Measurements from ENCODE around the gene TM9SF4. TPM values are rescaled to one million over a fixed set of nuclear protein-coding genes. Genes with fewer than 3 reads are reported as not detected.

TM9SF4 gene
- total and polyA plus RNA-seq, 2 of the 8 experiments (the other 6 are each of a cell fraction or from before 2014, with no cell fraction given): 38.4 to 68.7 TPM

GRCh38 chr20:32087070-32087469, 22.4 kb upstream of the TM9SF4 start:
- no peak overlapping the region for H3K56ac ChIP-seq (replicated peaks; ENCODE audit: insufficient read length, low read depth, low read length)
- no peak overlapping the region for H3K14ac ChIP-seq (ENCODE audit: insufficient read length)
- no peak overlapping the region for H3K4me2 ChIP-seq (ENCODE audit: insufficient read depth in 1 of 2, low read depth in 2 of 2, low read length in 2 of 2)
- no peaks in the 10 kb centered on the region; a peak in 1 of 8 replicates for H3K36me3 ChIP-seq (ENCODE audit: control insufficient read depth in 2 of 4, insufficient read depth in 4 of 4, low read length in 3 of 4)
- H2AFZ ChIP-seq (ENCODE audit: low read length): no peak overlapping the region
- no peak overlapping the region for H4K5ac ChIP-seq (ENCODE audit: insufficient read length, low read depth, low read length)
- no peak for TF ChIP-seq USF2 (IDR thresholded peaks at IDR 0.05; ENCODE audit: low read length)
- peaks cover 17 to 26% (median 24%) of the 10 kb centered on the region in 4 experiments for H3K4me1 ChIP-seq (replicated peaks in 1 of 4; ENCODE audit: control insufficient read depth in 3 of 4, insufficient read depth in 4 of 4, low read length in 3 of 4)
- FAIRE-seq: no peak
- H3K4me3 ChIP-seq (ENCODE audit: extremely low read depth in 1 of 4, insufficient read depth in 2 of 4, low read depth in 3 of 4, low read length in 4 of 4): no peak overlapping the region
- H3K79me2 ChIP-seq (ENCODE audit: control insufficient read depth in 1 of 2, insufficient read depth in 2 of 2, low read length in 2 of 2): no peaks in the 10 kb centered on the region
- H2BK120ac ChIP-seq (replicated peaks; ENCODE audit: low read depth, low read length): no peak overlapping the region
- no peak overlapping the region; the same call in 1 of the 2 replicates for H2BK5ac ChIP-seq (ENCODE audit: low read depth, low read length)
- WGBS, 2 experiments (ENCODE audit: extremely low coverage in 1 of 2, insufficient coverage in 1 of 2, insufficient read length in 1 of 2, insufficient replicate concordance in 2 of 2, low coverage in 1 of 2, low lambda C conversion rate in 2 of 2, missing lambda C conversion rate in 1 of 2): 92% methylated on average over 3 of the region's 3 CpGs; no CpG with 5 or more reads in 1 of the 2 experiments
- H3K18ac ChIP-seq (ENCODE audit: extremely low read depth, low read length): 0 out of 2 replicates have a peak overlapping the region, but pooled peaks have one; percentile 39
- H3K4ac ChIP-seq (replicated peaks; ENCODE audit: insufficient read length, low read depth, low read length): no peak overlapping the region
- H2BK20ac ChIP-seq (ENCODE audit: low read length): peak overlapping the region; percentile 8; the same call in 1 of the 2 replicates
- peak overlapping the region; percentile 63 for H4K91ac ChIP-seq (replicated peaks; ENCODE audit: insufficient read length, low read length)
- no peak overlapping the region for H2AK5ac ChIP-seq (ENCODE audit: low read depth, low read length)
- no peak overlapping the region for H3K27ac ChIP-seq (ENCODE audit: low read depth, low read length)
- no peaks in the 10 kb centered on the region for H3K23me2 ChIP-seq (ENCODE audit: low read depth, low read length)
- no peaks in the 10 kb centered on the region for H3K79me1 ChIP-seq (ENCODE audit: low read depth, low read length)
- H3K9ac ChIP-seq (replicated peaks in 1 of 4; ENCODE audit: extremely low read depth in 1 of 4, low read depth in 3 of 4, low read length in 3 of 4): no peak overlapping the region
- ChIA-PET POLR2A (ENCODE audit: partially characterized antibody) (no interaction called here), CTCF (ENCODE audit: partially characterized antibody) (interaction anchor here (0.6 to 11.9 kb wide), 7 partner anchors 13 to 240 kb away, joined by 3 to 176 read pairs (median 3); no protein-coding TSS in a partner anchor)
- H3K9me3 ChIP-seq (ENCODE audit: insufficient read depth in 2 of 2, low read depth in 1 of 2, low read length in 1 of 2): peaks cover 4 to 7% of the 10 kb centered on the region in 2 experiments; a peak in 3 of 4 replicates
- H2BK12ac ChIP-seq (ENCODE audit: low read depth, low read length): 0 out of 2 replicates have a peak overlapping the region, but pooled peaks have one; percentile 23
- H4K20me1 ChIP-seq (replicated peaks in 1 of 2; ENCODE audit: control insufficient read depth in 1 of 2, insufficient read depth in 2 of 2, low read length in 2 of 2): no peaks in the 10 kb centered on the region
- H2BK15ac ChIP-seq (ENCODE audit: low read length): no peak overlapping the region
- DNase-seq (ENCODE audit: low read depth in 1 of 2, low spot score in 2 of 2): no peak
- H3K23ac ChIP-seq (ENCODE audit: insufficient read length): no peak overlapping the region
- no peak overlapping the region for H4K8ac ChIP-seq (ENCODE audit: extremely low read depth, insufficient read depth, low read length)
- H3K27me3 ChIP-seq (replicated peaks in 1 of 4; ENCODE audit: control insufficient read depth in 3 of 4, extremely low read depth in 1 of 4, insufficient read depth in 3 of 4, low read length in 3 of 4): no peaks in the 10 kb centered on the region

All from H1 (cell line).